Measurements from ENCODE around the gene GNAT2. TPM values are rescaled to one million over a fixed set of nuclear protein-coding genes. Genes with fewer than 3 reads are reported as not detected.

GNAT2 gene
- total RNA-seq, 1 experiment from 2014 or later = 0.24 TPM

- Histone ChIP-seq H3K36me3 (peaks cover 59% of the 10 kb centered on the region), H3K4me1 (no peaks in the 10 kb centered on the region), H3K9me3 (replicated peaks) (no peaks in the 10 kb centered on the region), H3K27ac (no peak overlapping the region), H3K27me3 (no peaks in the 10 kb centered on the region), H3K4me3 (no peak overlapping the region)
- DNase-seq = no peak
Measured at GRCh38 chr1:109584766-109585165, 34.6 kb downstream of the GNAT2 start.

GRCh38 chr1:109582021-109582420, 37.4 kb downstream of the GNAT2 start:
- Histone ChIP-seq H3K4me3 (no peak overlapping the region), H3K9me3 (replicated peaks) (no peaks in the 10 kb centered on the region), H3K36me3 (peaks cover 61% of the 10 kb centered on the region), H3K4me1 (peaks cover 9% of the 10 kb centered on the region), H3K27ac (no peak overlapping the region), H3K27me3 (no peaks in the 10 kb centered on the region)
- no peak for DNase-seq

GRCh38 chr1:109579491-109579890, 39.9 kb downstream of the GNAT2 start:
- H3K4me1 ChIP-seq = peaks cover 9% of the 10 kb centered on the region
- no peak overlapping the region for H3K4me3 ChIP-seq
- H3K36me3 ChIP-seq = peaks cover 43% of the 10 kb centered on the region
- peak overlapping the region; percentile 19; the same call in 1 of the 2 replicates for H3K27ac ChIP-seq
- no peaks in the 10 kb centered on the region for H3K9me3 ChIP-seq (replicated peaks)
- peak; percentile 5 to 20 for DNase-seq
- H3K27me3 ChIP-seq = no peaks in the 10 kb centered on the region

GRCh38 chr1:109578947-109579443, 40.4 kb downstream of the GNAT2 start:
- Histone ChIP-seq H3K27ac (peak overlapping the region; percentile 19; the same call in 1 of the 2 replicates), H3K36me3 (peaks cover 38% of the 10 kb centered on the region)

GRCh38 chr1:109573785-109574184, 45.6 kb downstream of the GNAT2 start:
- DNase-seq = no peak
- Histone ChIP-seq H3K36me3 (peaks cover 8% of the 10 kb centered on the region), H3K4me1 (peaks cover 3% of the 10 kb centered on the region)

More at GRCh38 chr1:109578947-109579443, 40.4 kb downstream of the GNAT2 start:
- Histone ChIP-seq H3K9me3 (replicated peaks) (no peaks in the 10 kb centered on the region), H3K4me1 (peaks cover 9% of the 10 kb centered on the region), H3K27me3 (no peaks in the 10 kb centered on the region), H3K4me3 (no peak overlapping the region)
- no peak for DNase-seq

GRCh38 chr1:109570414-109570813, 49.0 kb downstream of the GNAT2 start:
- Histone ChIP-seq H3K27ac (no peak overlapping the region), H3K4me3 (no peak overlapping the region), H3K4me1 (no peaks in the 10 kb centered on the region), H3K27me3 (no peaks in the 10 kb centered on the region), H3K36me3 (no peaks in the 10 kb centered on the region), H3K9me3 (replicated peaks) (no peaks in the 10 kb centered on the region)
- DNase-seq = no peak

More at GRCh38 chr1:109573785-109574184, 45.6 kb downstream of the GNAT2 start:
- Histone ChIP-seq H3K9me3 (replicated peaks) (no peaks in the 10 kb centered on the region), H3K4me3 (no peak overlapping the region), H3K27me3 (no peaks in the 10 kb centered on the region), H3K27ac (no peak overlapping the region)

GRCh38 chr1:109569323-109569722, 50.1 kb downstream of the GNAT2 start:
- no peak overlapping the region for H3K27ac ChIP-seq

GRCh38 chr1:109567877-109568672, 51.3 kb downstream of the GNAT2 start:
- H3K9me3 ChIP-seq (replicated peaks) = no peaks in the 10 kb centered on the region
- no peaks in the 10 kb centered on the region for H3K27me3 ChIP-seq
- H3K4me1 ChIP-seq = no peaks in the 10 kb centered on the region
- DNase-seq = no peak
- no peak overlapping the region for H3K27ac ChIP-seq
- no peak overlapping the region for H3K4me3 ChIP-seq
- H3K36me3 ChIP-seq = no peaks in the 10 kb centered on the region

More at GRCh38 chr1:109569323-109569722, 50.1 kb downstream of the GNAT2 start:
- H3K4me1 ChIP-seq = no peaks in the 10 kb centered on the region
- no peak for DNase-seq
- no peaks in the 10 kb centered on the region for H3K27me3 ChIP-seq
- no peak overlapping the region for H3K4me3 ChIP-seq
- no peaks in the 10 kb centered on the region for H3K9me3 ChIP-seq (replicated peaks)
- no peaks in the 10 kb centered on the region for H3K36me3 ChIP-seq

- H3K4me1 ChIP-seq = no peaks in the 10 kb centered on the region
- no peak overlapping the region for H3K27ac ChIP-seq
- no peaks in the 10 kb centered on the region for H3K27me3 ChIP-seq
- no peaks in the 10 kb centered on the region for H3K36me3 ChIP-seq
- no peak overlapping the region for H3K4me3 ChIP-seq
- DNase-seq = no peak
- H3K9me3 ChIP-seq (replicated peaks) = no peaks in the 10 kb centered on the region
Measured at GRCh38 chr1:109566982-109567381, 52.4 kb downstream of the GNAT2 start.

GRCh38 chr1:109565241-109565640, 54.2 kb downstream of the GNAT2 start:
- Histone ChIP-seq H3K27me3 (no peaks in the 10 kb centered on the region), H3K36me3 (no peaks in the 10 kb centered on the region), H3K4me1 (no peaks in the 10 kb centered on the region), H3K4me3 (no peak overlapping the region), H3K27ac (no peak overlapping the region), H3K9me3 (replicated peaks) (no peaks in the 10 kb centered on the region)
- no peak for DNase-seq

GRCh38 chr1:109564194-109564878, 55.1 kb downstream of the GNAT2 start:
- Histone ChIP-seq H3K4me3 (no peak overlapping the region), H3K27me3 (no peaks in the 10 kb centered on the region), H3K36me3 (no peaks in the 10 kb centered on the region), H3K9me3 (replicated peaks) (no peaks in the 10 kb centered on the region), H3K27ac (no peak overlapping the region), H3K4me1 (no peaks in the 10 kb centered on the region)
- no peak for DNase-seq

GRCh38 chr1:109559995-109560394, 59.4 kb downstream of the GNAT2 start:
- no peaks in the 10 kb centered on the region for H3K36me3 ChIP-seq
- DNase-seq = no peak
- no peaks in the 10 kb centered on the region for H3K4me1 ChIP-seq
- H3K4me3 ChIP-seq = no peak overlapping the region
- no peaks in the 10 kb centered on the region for H3K27me3 ChIP-seq
- no peak overlapping the region for H3K27ac ChIP-seq
- H3K9me3 ChIP-seq (replicated peaks) = no peaks in the 10 kb centered on the region

GRCh38 chr1:109557520-109557919, 61.9 kb downstream of the GNAT2 start:
- no peaks in the 10 kb centered on the region for H3K27me3 ChIP-seq
- no peaks in the 10 kb centered on the region for H3K9me3 ChIP-seq (replicated peaks)

GRCh38 chr1:109556563-109556962, 62.9 kb downstream of the GNAT2 start:
- H3K36me3 ChIP-seq = no peaks in the 10 kb centered on the region
- no peak overlapping the region for H3K27ac ChIP-seq
- no peak for DNase-seq
- H3K27me3 ChIP-seq = no peaks in the 10 kb centered on the region
- H3K4me1 ChIP-seq = no peaks in the 10 kb centered on the region
- no peak overlapping the region for H3K4me3 ChIP-seq
- H3K9me3 ChIP-seq (replicated peaks) = no peaks in the 10 kb centered on the region

More at GRCh38 chr1:109557520-109557919, 61.9 kb downstream of the GNAT2 start:
- H3K36me3 ChIP-seq = no peaks in the 10 kb centered on the region
- H3K27ac ChIP-seq = no peak overlapping the region
- no peak for DNase-seq
- H3K4me3 ChIP-seq = no peak overlapping the region
- no peaks in the 10 kb centered on the region for H3K4me1 ChIP-seq
